Osteocyte (in vitro differentiated cells): ENCODE measurements around the gene FEZF1. TPM values are rescaled to one million over a fixed set of nuclear protein-coding genes. Genes with fewer than 3 reads are reported as not detected.

Experiments used
- DNase-seq: peaks from one replicate; pipeline ENCODE4 v3.0.0; 2021; ENCODE audit warnings: mixed read lengths; ENCODE audit not compliant: unreplicated experiment; ENCODE audit errors: extremely low spot score
- H3K27ac Mint-ChIP-seq: one replicate; pipeline ENCODE4 v1.8.0; 2021; ENCODE audit warnings: mild to moderate bottlenecking, mixed read lengths; ENCODE audit not compliant: unreplicated experiment
- H3K27me3 Mint-ChIP-seq: one replicate; pipeline ENCODE4 v1.8.0; 2021; ENCODE audit warnings: mixed read lengths; ENCODE audit not compliant: unreplicated experiment
- H3K36me3 Mint-ChIP-seq: one replicate; pipeline ENCODE4 v1.8.0; 2021; ENCODE audit warnings: mixed read lengths; ENCODE audit not compliant: unreplicated experiment
- H3K4me1 Mint-ChIP-seq: one replicate; pipeline ENCODE4 v1.8.0; 2021; ENCODE audit warnings: mixed read lengths; ENCODE audit not compliant: unreplicated experiment
- H3K4me3 Mint-ChIP-seq: one replicate; pipeline ENCODE4 v1.8.0; 2021; ENCODE audit warnings: mild to moderate bottlenecking, moderate library complexity, mixed read lengths; ENCODE audit not compliant: unreplicated experiment
- H3K9me3 Mint-ChIP-seq: one replicate; pipeline ENCODE4 v1.8.0; 2021; ENCODE audit warnings: mixed read lengths; ENCODE audit not compliant: unreplicated experiment
- total RNA-seq: library from RNA; stranded (reverse); gene quantifications from 2 replicates; pipeline ENCODE4 v1.2.1, GENCODE V29; 2021
- TF ChIP-seq, protein P1 (sequence below): fragments of 200-600 bp; sonication (generic); IDR thresholded peaks from 2 replicates; pipeline ENCODE4 v1.5.0; 2021; ENCODE audit warnings: antibody characterized with exemption, mild to moderate bottlenecking, moderate library complexity

The FEZF1 gene
- total RNA-seq, 1 donor from 2014 or later: not detected

DNA sequence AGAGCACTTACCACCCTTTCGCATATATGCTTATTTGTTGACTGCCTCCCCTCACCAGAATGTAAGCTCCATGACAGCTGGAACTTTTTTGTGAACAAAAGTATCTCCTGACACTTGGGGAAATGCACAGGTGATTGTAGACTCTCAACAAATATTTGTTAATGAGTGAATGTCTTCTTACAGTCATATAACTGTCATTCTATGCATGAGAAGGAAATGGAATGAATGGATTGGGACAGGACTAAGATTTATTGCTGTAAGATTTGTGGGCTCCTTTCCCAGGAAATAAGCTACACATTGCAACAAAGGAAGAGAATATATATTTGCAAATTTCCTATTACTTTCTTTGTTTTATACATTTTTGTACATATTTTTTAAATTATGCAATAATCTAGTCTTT lies 48.5 kb downstream of the FEZF1 start:
- no peaks in the 10 kb centered on the region for H3K4me1 Mint-ChIP-seq
- no peak overlapping the region for H3K4me3 Mint-ChIP-seq
- H3K27ac Mint-ChIP-seq: no peak overlapping the region
- no peaks in the 10 kb centered on the region for H3K9me3 Mint-ChIP-seq
- no peak for DNase-seq
- TF ChIP-seq, protein P1, sequence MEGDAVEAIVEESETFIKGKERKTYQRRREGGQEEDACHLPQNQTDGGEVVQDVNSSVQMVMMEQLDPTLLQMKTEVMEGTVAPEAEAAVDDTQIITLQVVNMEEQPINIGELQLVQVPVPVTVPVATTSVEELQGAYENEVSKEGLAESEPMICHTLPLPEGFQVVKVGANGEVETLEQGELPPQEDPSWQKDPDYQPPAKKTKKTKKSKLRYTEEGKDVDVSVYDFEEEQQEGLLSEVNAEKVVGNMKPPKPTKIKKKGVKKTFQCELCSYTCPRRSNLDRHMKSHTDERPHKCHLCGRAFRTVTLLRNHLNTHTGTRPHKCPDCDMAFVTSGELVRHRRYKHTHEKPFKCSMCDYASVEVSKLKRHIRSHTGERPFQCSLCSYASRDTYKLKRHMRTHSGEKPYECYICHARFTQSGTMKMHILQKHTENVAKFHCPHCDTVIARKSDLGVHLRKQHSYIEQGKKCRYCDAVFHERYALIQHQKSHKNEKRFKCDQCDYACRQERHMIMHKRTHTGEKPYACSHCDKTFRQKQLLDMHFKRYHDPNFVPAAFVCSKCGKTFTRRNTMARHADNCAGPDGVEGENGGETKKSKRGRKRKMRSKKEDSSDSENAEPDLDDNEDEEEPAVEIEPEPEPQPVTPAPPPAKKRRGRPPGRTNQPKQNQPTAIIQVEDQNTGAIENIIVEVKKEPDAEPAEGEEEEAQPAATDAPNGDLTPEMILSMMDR: no peak
- peaks cover 17% of the 10 kb centered on the region for H3K27me3 Mint-ChIP-seq
- H3K36me3 Mint-ChIP-seq: no peaks in the 10 kb centered on the region

DNA sequence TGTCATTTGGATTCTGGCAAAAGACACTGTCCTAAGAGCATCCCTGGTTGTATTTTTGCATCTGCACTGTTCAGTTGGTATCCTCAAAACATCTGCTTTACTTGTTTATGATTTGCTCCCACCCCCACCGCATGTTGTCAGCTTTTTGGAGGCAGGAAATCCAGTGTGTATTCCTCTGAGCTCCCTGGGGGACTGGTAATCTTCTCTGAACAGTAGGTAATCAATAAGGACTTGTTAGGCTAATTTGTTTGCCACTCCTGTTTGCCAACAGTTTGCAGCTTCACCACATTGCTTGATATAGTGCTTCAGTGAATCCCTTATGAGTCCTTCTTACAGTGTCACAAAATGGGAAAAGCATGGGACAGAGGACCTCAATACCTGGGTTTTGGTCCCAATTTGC lies 49.1 kb downstream of the FEZF1 start:
- Mint-ChIP-seq H3K36me3 (no peaks in the 10 kb centered on the region), H3K9me3 (no peaks in the 10 kb centered on the region), H3K27ac (no peak overlapping the region), H3K27me3 (peaks cover 17% of the 10 kb centered on the region), H3K4me3 (no peak overlapping the region), H3K4me1 (no peaks in the 10 kb centered on the region)
- TF ChIP-seq, protein P1: no peak
- no peak for DNase-seq

Other genes with a start within 250 kb of the FEZF1 start
- 20.5 and 21.3 TPM in 2 replicates for gene AASS, start 160.5 kb downstream of the FEZF1 start, total RNA-seq